Choroid plexus epithelial cell (primary cell): ENCODE data around the gene LRP10.
A peak's percentile ranks its signal among the peaks of the same experiment; 100 is the strongest.

Source experiments
- DNase-seq: peaks from one replicate; pipeline ENCODE4 v3.0.0-alpha.2; 2010; ENCODE audit warnings: low read depth
- H3K4me3 ChIP-seq: 2 replicates; pipeline ENCODE4 v1.5.1; 2011; ENCODE audit warnings: low read depth, mild to moderate bottlenecking, control low read depth, low read length, moderate library complexity
- TF ChIP-seq, protein P1 (sequence below): conservative IDR thresholded peaks from 2 replicates; pipeline ENCODE4 v1.5.1; 2011; ENCODE audit warnings: low read depth, mild to moderate bottlenecking, control low read depth, inconsistent platforms, low read length, moderate library complexity

The LRP10 gene

DNA sequence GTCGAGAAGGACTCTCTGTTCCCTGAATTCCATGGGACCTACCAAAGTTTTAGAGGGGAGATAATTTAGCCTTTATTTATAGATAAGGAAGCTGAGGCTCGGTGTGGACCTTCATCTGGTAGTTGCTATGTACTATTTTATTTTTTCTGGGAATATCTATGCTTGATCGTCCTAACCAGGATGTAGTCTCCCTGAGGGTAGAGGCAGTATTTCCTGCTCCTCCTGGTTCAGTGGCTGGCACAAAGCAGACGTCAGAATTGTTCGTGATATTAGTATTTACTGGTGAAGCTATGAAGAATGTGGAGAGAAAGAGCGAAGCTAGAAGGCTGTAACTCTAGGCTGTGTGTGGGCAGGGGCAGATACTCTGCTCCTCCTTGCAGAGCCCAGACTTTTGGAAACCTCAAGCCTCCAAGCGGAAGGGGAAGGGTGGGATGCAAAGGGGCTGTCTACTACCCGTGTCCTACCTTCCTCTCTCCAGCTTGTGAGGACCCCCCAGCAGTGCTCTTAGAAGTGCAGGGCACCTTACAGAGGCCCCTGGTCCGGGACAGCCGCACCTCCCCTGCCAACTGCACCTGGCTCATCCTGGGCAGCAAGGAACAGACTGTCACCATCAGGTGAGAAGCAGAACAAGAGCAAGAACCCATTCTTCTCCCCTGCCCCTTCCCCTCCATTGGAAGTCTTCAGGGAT, 1.4 kb downstream of the LRP10 start:
- TF ChIP-seq, protein P1, sequence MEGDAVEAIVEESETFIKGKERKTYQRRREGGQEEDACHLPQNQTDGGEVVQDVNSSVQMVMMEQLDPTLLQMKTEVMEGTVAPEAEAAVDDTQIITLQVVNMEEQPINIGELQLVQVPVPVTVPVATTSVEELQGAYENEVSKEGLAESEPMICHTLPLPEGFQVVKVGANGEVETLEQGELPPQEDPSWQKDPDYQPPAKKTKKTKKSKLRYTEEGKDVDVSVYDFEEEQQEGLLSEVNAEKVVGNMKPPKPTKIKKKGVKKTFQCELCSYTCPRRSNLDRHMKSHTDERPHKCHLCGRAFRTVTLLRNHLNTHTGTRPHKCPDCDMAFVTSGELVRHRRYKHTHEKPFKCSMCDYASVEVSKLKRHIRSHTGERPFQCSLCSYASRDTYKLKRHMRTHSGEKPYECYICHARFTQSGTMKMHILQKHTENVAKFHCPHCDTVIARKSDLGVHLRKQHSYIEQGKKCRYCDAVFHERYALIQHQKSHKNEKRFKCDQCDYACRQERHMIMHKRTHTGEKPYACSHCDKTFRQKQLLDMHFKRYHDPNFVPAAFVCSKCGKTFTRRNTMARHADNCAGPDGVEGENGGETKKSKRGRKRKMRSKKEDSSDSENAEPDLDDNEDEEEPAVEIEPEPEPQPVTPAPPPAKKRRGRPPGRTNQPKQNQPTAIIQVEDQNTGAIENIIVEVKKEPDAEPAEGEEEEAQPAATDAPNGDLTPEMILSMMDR, result no peak
- DNase-seq, result no peak
- H3K4me3 ChIP-seq, result peak overlapping the region; percentile 85

DNA sequence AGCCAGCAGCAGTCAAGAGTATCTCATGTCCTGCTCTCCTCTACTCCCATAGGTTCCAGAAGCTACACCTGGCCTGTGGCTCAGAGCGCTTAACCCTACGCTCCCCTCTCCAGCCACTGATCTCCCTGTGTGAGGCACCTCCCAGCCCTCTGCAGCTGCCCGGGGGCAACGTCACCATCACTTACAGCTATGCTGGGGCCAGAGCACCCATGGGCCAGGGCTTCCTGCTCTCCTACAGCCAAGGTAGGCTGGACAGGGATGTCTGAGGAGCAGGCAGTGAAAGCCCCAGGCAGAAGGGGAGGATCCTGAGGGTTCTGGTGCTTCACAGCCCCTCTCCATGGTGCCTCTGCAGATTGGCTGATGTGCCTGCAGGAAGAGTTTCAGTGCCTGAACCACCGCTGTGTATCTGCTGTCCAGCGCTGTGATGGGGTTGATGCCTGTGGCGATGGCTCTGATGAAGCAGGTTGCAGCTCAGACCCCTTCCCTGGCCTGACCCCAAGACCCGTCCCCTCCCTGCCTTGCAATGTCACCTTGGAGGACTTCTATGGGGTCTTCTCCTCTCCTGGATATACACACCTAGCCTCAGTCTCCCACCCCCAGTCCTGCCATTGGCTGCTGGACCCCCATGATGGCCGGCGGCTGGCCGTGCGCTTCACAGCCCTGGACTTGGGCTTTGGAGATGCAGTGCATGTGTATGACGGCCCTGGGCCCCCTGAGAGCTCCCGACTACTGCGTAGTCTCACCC, 3.6 kb downstream of the LRP10 start:
- H3K4me3 ChIP-seq, result no peak overlapping the region
- TF ChIP-seq, protein P1, result no peak
- no peak for DNase-seq

DNA sequence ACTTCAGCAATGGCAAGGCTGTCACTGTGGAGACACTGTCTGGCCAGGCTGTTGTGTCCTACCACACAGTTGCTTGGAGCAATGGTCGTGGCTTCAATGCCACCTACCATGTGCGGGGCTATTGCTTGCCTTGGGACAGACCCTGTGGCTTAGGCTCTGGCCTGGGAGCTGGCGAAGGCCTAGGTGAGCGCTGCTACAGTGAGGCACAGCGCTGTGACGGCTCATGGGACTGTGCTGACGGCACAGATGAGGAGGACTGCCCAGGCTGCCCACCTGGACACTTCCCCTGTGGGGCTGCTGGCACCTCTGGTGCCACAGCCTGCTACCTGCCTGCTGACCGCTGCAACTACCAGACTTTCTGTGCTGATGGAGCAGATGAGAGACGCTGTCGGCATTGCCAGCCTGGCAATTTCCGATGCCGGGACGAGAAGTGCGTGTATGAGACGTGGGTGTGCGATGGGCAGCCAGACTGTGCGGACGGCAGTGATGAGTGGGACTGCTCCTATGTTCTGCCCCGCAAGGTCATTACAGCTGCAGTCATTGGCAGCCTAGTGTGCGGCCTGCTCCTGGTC, 4.3 kb downstream of the LRP10 start:
- DNase-seq, result no peak
- no peak overlapping the region for H3K4me3 ChIP-seq
- TF ChIP-seq, protein P1, result no peak

DNA sequence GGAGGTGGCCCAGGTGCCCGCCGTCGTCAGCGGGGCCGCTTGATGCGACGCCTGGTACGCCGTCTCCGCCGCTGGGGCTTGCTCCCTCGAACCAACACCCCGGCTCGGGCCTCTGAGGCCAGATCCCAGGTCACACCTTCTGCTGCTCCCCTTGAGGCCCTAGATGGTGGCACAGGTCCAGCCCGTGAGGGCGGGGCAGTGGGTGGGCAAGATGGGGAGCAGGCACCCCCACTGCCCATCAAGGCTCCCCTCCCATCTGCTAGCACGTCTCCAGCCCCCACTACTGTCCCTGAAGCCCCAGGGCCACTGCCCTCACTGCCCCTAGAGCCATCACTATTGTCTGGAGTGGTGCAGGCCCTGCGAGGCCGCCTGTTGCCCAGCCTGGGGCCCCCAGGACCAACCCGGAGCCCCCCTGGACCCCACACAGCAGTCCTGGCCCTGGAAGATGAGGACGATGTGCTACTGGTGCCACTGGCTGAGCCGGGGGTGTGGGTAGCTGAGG, 5.5 kb downstream of the LRP10 start:
- DNase-seq, result no peak
- H3K4me3 ChIP-seq, result no peak overlapping the region
- TF ChIP-seq, protein P1, result no peak

DNA sequence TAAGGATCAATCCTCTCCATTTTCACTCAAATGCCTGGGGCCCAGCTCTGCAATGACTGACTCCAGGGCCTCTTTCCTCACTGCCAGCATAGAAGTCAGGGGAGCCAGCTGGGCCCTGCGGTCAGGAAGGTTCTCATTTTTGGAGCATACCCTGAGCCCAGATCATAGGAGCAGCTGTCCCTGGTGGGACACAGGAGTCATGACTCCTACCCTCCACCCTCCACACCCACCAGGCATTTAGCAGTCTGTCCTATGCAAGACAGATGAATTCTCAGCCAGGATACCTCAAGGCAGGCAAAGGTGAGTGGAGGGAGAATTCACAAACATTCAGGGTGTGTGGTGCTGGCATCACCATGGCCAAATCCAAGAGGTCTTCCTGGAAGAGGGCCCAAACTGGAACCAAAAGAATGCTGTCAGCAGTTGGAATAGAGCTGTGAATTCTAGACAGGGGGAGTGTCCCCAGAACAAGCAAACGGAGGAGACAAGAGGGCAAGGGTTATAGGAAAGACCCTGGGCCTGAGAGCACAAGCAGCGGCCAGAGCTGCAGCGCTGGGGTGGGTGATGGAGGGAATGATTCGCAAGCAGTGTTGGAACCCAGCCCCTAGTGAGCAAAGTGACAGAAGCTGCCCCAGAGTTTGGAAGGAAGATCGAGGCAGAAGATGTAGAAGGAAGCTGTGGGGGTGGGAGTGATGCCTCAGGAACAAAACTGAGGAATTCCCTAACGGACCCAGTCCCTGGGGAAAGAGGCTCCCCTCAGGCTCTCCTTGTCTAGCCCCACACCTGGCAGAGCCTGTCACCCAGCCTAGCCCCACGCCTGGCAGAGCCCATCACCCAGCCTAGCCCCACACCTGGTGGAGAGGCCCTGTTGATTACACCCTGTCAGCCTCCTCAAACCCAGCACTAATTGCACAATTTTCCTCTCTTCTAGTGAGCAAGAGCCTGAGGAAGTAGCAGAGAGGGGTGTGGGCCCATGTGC, 7.0 kb downstream of the LRP10 start:
- TF ChIP-seq, protein P1, result no peak
- H3K4me3 ChIP-seq, result no peak overlapping the region
- no peak for DNase-seq

DNA sequence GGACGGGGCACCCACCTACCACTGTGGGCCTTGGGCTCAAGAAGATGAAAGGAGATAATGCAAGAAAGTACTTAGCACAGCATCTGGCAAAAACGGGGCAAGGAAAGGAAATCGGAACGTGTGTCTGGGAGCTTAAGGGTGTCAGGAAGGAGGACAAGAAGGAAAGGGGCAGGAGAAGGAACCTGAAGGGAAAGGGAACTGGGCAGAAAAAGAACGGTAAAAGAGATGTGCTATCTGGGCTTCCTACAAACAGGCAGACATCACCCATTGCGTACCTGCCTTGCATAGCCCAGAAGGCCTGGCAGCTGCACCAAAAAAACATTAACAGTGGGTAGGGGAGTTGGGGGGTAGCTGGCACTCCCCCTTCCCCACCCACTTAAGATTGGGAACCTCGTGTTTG, 10.5 kb downstream of the LRP10 start:
- no peak for DNase-seq
- H3K4me3 ChIP-seq, result no peak overlapping the region

More for the DNA sequence above, 10.5 kb downstream of the LRP10 start:
- TF ChIP-seq, protein P1, result no peak
